ENCODE results near the gene ADAMTS8. TPM values are rescaled to one million over a fixed set of nuclear protein-coding genes. Genes with fewer than 3 reads are reported as not detected.
A peak's percentile ranks its signal among the peaks of the same experiment; 100 is the strongest.

Gene ADAMTS8
- total RNA-seq, 1 donor from 2014 or later: 0.48 TPM

DNA sequence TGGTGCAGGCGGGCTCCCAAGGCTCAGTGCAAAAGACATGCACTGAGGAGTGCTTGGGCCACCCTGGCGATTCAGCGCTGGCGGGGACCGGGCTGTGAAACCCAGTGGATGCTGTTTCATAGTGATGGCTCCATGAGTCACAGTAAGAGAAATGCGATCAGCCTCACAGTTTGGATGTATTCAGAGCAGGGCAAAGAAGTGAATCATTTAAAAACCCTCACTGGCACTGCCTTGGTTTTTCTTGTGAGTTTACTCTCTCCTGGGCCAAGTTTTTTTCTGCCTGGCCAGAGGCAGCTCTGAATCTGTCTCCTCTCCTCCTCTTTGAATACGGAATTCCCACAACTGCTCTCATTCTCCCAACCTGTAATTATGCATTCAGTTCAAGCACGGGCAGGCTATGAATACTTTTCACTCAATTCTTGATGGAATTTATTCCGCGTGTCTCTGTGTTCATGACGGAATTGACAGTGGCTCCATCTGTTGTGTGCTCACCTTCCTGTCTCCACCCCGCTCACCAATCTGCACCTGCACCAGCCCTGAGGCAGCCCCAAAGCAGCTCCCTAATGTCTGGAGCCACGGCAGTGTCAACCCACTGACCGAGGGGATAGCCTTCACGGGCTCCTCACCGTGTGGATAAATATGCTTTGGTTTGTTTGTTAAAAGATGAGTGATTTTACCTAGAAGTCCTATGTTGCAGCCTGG is 14.9 kb downstream of the ADAMTS8 start:
- ATAC-seq (ENCODE audit: poor library complexity) (no peak), DNase-seq (no peak)
- intact Hi-C loops (cut with DNase I): no loop called here

DNA sequence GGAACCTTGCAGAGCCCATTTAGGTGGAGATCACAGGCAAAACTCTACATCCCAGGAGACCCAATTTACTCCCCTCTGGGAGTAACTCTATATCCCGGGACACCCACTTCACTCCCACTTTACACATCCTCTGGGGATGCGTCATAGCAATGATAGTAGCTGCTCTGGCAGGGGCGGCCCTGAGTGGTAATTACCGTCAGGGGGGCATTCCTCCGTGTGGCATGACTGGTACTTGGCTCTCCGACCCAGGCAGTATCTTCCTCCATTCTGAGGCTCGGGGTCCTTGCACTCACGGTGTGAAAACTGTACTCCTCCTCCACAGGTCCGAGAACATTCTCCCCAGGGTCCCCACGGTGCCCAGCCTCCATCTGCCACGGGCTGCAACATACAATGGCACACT is 17.2 kb downstream of the ADAMTS8 start:
- ATAC-seq (ENCODE audit: poor library complexity) (no peak), DNase-seq (no peak)
- intact Hi-C loops (cut with DNase I): no loop called here

DNA sequence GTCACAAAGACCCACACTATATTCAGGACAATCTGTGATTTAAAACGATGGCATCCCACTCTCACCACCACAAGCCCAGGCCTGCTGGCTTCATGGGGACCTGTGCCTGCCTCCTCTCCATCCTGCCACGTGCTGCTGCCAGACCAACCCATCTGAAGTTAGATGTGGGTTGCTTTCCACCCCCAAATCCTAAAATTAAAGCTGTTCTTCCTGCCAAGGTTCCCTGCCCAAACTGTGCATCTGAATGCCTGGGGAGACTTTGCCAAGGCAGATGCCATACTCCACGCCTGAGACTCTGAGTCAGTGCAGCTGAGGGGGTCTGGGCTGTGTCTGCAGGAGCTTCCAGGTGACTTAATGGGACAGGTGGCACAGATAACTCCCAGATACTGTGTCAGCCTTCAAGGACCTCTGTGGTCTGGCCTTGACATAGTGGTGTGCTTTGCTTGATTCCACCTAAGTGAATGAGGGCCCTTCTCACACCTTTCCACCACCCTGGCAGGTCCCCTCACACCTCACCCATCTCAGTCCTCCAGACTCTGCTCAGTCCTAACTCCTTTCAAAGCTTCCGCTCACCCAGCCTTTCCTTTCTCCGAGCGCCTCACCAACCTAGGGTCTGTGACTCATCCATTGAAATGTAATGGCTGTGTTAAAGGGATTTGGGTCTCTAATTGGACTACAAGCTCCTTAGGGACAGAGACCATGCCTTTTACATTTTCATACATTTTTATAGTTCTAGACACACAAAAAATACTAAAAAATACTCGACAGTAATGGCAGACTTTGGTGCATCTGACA is 18.6 kb downstream of the ADAMTS8 start:
- intact Hi-C loops (cut with DNase I): no loop called here
- ATAC-seq (ENCODE audit: poor library complexity): no peak
- DNase-seq: no peak

DNA sequence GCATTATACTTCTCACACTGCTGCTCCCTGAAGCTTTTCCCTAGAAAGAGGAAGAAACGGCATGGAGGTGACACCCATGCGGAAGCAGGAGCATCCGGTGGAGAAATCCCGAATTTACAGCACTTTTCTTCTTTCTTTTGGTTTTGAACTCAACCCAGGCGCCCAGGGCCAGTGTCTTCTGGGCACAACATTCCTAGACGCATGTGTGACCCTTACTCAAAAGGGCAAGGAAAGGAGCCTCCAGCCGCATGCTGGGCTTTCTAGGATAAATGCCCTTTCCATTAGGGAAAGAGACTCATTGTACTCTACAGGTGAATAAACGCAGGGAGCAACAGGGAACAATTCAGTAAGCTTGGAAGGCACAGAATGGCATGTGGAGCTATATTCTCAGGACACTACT is 19.5 kb downstream of the ADAMTS8 start:
- no peak for ATAC-seq (ENCODE audit: poor library complexity)
- DNase-seq: no peak
- intact Hi-C loops (cut with DNase I): no loop called here

DNA sequence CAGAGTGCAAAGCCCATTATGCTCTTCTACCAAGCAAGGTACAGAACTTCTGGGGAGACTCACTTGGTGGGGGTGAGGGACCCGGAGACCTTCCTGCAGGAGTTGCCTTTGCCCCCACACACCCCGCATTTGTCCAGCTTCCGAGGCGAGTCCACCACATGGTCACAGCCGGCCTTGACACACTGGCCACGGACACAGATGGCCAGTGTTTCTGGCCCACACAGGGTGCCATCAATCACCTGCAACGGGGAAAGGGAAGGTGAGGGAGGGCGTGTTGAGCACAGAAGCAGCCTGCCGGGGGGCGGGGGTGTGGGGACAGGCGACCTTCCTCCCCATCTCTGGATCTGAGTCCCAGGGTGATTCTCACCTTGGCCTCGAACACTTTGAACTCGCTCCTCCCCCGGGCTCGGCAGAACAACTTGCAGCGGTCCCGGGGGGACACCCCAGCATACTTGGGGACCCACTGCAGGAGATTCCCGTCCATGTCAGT is 20.0 kb downstream of the ADAMTS8 start:
- intact Hi-C loops (cut with DNase I): no loop called here
- ATAC-seq (ENCODE audit: poor library complexity) (no peak), DNase-seq (no peak)

DNA sequence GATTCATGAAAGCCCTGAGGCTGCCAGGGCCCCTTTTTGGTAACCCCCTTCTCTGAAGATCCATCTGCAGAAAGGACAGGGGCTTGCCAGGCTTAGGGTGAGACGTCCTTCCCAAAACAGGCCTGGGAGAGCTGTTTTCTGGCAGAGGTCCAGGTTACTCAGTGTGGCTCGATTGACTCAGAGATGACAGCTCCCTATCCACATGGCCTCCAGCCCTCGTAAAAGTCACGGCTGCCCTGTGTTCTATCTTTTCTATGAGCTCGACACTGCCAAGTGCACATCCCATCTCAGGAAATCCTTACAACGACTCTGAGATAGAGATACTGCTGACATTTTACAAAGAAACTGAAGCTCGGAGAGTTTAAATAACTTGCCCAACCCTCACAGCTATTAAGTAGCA is 20.4 kb downstream of the ADAMTS8 start:
- intact Hi-C loops (cut with DNase I): no loop called here
- no peak for DNase-seq
- peak; percentile 70 for ATAC-seq (ENCODE audit: poor library complexity)

DNA sequence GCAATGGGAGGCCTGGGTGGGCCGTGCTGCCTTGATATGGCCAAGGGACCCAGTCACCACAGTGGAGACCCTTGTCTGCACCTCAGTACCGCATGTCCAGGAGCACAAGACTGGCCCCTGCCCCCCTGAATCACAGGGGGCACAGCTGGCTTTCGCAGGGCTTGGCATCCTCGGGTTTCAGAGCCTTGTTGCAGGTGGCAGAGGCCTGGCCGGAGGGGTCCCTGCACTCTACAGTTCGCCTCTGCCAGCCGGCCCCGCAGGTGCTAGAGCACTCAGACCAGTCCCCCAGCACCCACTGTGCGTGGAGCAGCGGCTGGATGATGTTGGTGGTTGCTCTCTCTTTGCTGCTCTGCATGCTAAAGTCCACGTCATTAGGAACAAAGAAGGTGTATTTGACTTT is 23.0 kb downstream of the ADAMTS8 start:
- intact Hi-C loops (cut with DNase I): no loop called here
- no peak for ATAC-seq (ENCODE audit: poor library complexity)
- DNase-seq: no peak

DNA sequence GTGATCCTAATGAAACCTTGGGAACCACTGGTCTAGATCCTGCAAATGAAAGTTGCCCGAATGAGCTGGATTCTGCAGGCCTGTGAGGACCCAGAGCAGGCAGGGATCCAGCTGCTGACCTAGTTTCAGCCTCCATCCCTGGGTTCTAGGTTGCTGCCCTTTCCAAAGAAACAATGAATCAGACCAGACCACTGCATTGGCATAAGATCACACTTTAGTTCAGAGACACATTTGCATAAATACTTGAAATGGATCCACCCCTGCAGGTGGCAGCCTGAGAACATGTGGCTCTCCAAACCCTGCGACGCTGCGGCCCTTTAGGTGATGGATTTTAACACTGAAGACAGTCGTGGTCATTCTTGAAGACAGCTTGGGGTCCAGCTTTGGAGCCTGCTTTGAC is 23.7 kb downstream of the ADAMTS8 start:
- no peak for ATAC-seq (ENCODE audit: poor library complexity)
- no peak for DNase-seq
- intact Hi-C loops (cut with DNase I): no loop called here

DNA sequence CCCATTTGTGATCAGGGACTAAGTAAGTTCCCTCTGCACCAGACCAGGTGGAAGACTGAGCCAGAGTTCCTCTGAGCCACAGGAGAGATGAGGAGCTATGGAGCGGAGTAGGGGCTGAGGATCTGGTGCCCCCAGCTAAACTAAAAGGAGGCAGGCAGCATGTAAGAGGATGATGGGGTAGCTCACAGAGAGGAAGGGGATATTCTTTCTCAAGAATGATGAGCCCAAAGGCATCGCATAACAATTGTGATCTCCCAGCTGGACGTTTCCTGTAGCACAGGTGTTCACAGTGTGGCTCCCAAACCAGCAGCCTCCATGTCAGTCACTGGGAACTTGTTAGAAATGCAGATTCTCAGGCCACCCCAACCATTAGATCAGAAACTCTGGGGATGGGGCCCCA is 24.4 kb downstream of the ADAMTS8 start:
- DNase-seq (no peak), ATAC-seq (ENCODE audit: poor library complexity) (no peak)
- intact Hi-C loops (cut with DNase I): no loop called here

DNA sequence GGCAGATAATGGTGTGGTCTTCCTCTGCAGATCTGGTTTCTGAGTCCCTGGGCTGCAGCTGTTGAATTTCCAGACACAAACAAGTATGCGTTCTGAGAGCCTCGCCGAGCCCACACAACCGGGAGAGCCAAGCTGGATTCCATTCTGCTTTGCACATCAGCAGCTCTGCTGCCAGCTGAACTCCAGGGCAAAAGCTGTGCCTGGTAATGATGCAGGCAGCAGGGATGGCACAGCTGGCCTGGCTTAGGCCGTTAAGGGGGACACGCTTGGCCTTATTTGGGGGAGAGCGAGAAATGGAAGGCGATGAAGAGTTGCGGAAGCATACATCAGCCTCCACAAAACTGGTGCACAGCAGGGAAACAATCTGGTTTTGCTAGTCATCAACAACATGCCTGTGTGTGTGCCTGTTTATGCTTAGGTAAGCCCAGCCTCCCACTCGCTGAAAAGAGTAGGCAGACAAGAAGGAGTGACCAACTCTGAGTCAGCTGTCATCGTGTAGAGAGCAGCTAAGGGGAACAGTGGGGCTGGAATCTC is 25.1 kb downstream of the ADAMTS8 start:
- DNase-seq: peak; percentile 65
- intact Hi-C loops (cut with DNase I): no loop called here
- ATAC-seq (ENCODE audit: poor library complexity): peak; percentile 79

DNA sequence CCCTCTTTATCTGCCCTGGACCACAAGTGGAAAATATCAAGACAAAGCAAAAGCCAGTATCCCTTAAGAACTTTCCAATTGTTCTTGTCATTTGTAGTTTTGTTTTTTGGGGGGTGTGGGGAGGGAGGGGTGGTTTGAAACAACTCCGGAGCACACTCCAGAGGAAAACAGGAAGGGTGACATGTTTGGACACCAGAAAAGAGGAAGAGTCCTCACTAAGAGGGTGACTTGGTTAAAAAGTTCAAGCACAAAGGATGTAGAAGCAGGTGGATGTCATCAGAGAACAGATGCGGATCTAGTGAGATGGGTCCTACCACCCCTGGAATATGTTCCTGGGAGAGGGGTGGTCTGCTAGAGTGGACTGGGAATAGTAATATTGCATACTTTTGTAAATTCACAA is 25.8 kb downstream of the ADAMTS8 start:
- DNase-seq: no peak
- ATAC-seq (ENCODE audit: poor library complexity): no peak
- intact Hi-C loops (cut with DNase I): no loop called here

DNA sequence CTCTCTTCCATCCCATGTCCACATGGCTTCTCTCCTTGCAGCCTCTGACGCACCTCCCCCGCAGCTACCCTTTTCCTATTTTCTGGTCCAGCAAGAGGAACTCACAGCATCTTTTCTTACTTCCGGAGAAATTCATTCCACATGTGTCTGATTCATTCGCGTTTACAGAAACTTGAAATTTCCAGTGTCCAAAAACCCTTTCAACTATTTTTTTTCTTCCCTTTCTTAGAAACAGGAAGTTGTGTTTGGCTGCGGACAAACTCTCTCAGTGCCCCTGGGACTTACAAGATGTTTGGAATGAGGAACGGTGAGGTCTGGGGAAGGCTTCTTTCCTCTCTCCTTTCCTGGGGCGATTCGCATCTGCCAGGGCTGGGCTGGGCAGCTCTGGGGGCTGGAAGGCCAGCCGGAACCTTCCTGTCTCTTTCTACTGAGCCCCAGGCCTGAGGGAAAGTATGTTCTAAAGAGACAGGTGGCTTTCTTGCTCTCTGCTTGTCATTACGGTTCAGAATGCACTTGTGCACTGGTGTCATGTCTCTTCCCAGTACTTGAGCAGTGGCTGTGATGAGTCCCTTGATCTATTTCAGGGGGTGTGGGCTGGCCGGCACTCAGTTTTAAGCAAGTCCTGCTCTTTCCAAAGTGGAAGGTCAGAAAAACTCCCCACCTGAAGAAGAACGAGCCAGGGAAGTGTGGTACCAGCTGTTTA is 27.5 kb downstream of the ADAMTS8 start:
- intact Hi-C loops (cut with DNase I): no loop called here
- DNase-seq: no peak
- ATAC-seq (ENCODE audit: poor library complexity): peak; percentile 44

DNA sequence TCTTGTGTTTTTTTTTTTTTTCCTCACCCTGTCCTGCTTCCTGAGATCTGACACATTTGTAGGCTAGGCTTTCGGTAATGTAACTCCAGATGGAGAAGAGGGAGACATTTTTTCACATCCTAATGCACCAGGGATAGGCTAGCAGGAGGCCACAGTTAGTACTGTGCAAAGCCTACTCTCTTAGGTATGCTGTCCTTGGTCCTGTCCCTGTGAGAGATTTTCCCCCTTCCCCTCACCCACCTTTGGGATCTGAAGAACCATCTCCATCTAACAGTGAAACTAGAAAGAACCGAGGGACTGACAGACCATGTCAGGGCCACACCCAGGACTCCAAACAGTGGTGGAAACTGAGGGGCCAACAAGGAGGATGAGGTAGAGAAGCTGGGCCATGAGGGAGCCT is 29.2 kb downstream of the ADAMTS8 start:
- no peak for DNase-seq
- intact Hi-C loops (cut with DNase I): no loop called here
- ATAC-seq (ENCODE audit: poor library complexity): no peak

DNA sequence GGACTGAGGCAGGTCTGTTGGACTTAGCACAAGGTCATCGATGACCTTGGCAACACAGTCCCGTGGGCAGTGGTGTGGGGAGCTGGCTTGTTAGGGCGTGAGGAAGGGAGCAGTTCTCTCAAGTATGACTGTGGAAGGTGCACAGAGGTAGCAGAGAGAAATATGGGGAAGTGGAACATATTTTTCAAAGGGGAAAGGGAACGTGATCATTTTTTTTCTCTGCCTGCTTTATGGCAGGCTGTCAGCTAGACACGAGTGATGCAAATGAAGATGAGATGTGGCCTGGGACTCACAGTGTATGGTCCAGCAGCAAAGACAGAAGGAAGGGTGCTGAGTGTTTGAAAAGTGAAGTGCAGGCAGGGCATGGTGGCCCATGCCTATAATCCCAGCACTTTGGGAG is 30.6 kb downstream of the ADAMTS8 start:
- intact Hi-C loops (cut with DNase I): no loop called here
- no peak for ATAC-seq (ENCODE audit: poor library complexity)
- DNase-seq: no peak

DNA sequence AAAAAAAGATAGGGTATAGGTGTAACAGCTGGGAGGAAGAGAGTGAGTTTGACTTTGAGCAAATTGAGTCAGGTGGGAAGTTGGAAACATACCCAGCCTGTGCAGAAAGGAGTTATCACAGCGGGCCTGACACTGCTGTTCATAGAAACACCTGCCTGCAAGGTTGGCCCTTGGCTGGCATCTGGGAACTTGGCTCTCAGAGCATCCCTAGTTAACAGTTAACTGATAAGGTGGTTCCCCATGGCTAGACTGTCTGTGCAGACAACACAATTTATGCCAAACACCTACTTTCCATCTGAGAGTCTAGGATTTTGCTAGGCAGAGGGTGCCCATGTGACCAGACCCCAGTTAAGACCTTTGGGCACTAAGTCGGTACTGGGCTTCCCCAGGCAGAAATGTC is 31.4 kb downstream of the ADAMTS8 start:
- ATAC-seq (ENCODE audit: poor library complexity): no peak
- intact Hi-C loops (cut with DNase I): no loop called here

DNA sequence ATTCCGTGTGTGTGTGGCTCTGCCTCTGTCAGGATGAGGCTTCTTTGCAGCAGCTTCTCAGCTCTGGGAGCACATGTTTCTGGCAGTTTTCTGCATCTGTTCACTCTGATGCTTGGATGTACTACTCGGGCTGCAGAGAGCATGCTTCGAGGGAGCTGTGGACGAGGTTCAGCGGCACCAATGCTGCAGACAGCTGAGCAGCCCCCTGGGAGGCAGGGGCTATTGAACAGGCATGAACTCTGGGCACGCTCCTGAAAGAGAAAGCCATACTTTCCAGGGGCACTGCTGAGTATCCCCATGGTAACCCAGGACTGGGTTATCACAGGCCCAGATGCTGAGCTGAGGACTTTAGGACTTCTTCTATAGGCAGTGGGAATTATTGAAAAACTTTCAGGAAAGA is 33.8 kb downstream of the ADAMTS8 start:
- intact Hi-C loops (cut with DNase I): no loop called here
- no peak for DNase-seq
- no peak for ATAC-seq (ENCODE audit: poor library complexity)

More for the DNA sequence above, 31.4 kb downstream of the ADAMTS8 start:
- no peak for DNase-seq

DNA sequence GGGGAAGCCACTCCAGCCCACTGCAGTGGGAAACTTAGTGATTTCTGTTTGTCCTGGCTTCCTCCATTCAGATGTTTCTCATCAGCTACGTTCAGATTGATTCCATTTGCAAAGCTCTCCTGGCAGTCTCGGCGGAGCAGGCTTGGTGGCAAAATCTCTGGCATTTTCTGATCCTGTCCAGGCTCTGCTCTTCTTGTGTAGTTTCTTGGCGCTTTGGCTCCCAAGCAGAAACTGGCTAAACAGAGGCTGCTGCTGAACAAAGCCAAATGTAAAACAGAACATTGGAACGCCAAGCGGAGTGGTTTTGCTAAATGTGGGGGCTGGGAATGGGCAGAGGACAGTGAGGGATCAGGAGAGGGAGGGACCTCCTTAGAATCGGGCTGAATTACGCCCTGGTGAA is 36.7 kb downstream of the ADAMTS8 start:
- DNase-seq (no peak), ATAC-seq (ENCODE audit: poor library complexity) (no peak)
- intact Hi-C loops (cut with DNase I): no loop called here

DNA sequence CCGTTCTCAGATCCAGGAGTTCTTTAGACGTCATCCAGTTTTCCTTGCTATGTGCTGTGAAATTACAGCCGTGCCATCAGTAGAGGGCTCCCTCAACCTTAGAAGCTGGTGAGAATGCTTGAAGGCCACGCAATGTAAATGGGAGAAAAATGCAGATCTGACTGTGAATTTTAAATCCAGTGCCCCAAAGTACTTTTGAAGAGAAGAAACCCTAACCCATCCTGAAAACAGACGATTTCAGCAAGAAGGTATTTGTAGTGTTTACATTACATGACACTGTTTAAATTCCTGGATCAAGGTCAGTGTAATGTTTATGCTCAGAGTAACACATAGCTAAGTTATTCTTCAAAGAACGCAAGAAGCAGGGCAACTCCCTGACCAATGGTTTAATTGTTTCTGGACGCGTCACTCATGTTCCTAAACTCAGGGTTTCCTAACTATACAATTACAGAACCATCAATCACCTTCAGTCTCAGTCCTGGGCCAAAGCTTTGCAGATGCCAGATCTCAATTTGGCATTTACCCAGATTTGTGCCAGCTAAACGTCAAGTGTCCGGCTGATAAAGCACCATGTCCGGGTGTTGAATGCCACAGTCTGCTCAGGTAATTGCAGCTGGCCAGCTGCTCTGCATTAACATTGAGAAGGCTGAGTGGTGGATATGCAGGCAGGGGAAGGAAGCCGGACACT is 38.2 kb downstream of the ADAMTS8 start:
- intact Hi-C loops (cut with DNase I): no loop called here
- ATAC-seq (ENCODE audit: poor library complexity): peak; percentile 64
- no peak for DNase-seq

Measured in Right ventricle myocardium superior (tissue), 1 donor.